BLaER1 (cell line): ENCODE measurements around the gene USH1C.

Experiments used
- H3K27ac ChIP-seq: shearing (Covaris generic); formaldehyde crosslinking; 2 replicates; pipeline ENCODE4 v1.8.1; 2022
- H3K27me3 ChIP-seq: shearing (Covaris generic); formaldehyde crosslinking; 2 replicates; pipeline ENCODE4 v1.8.1; 2022
- H3K36me3 ChIP-seq: shearing (Covaris generic); formaldehyde crosslinking; 2 replicates; pipeline ENCODE4 v1.8.1; 2022
- H3K4me1 ChIP-seq: shearing (Covaris generic); formaldehyde crosslinking; 2 replicates; pipeline ENCODE4 v1.8.1; 2022
- H3K4me2 ChIP-seq: shearing (Covaris generic); formaldehyde crosslinking; 2 replicates; pipeline ENCODE4 v1.8.1; 2022
- H3K4me3 ChIP-seq: shearing (Covaris generic); formaldehyde crosslinking; 2 replicates; pipeline ENCODE4 v1.8.1; 2022
- H3K9ac ChIP-seq: shearing (Covaris generic); formaldehyde crosslinking; 2 replicates; pipeline ENCODE4 v1.8.1; 2022
- H3K9me3 ChIP-seq: shearing (Covaris generic); formaldehyde crosslinking; 2 replicates; pipeline ENCODE4 v1.8.1; 2022
- H4K20me1 ChIP-seq: shearing (Covaris generic); formaldehyde crosslinking; 2 replicates; pipeline ENCODE4 v1.8.1; 2022
- Cebpa-rat ChIP-seq: shearing (Covaris generic); IDR thresholded peaks from 2 replicates; pipeline ENCODE4 v1.8.1; 2022

The USH1C gene

DNA sequence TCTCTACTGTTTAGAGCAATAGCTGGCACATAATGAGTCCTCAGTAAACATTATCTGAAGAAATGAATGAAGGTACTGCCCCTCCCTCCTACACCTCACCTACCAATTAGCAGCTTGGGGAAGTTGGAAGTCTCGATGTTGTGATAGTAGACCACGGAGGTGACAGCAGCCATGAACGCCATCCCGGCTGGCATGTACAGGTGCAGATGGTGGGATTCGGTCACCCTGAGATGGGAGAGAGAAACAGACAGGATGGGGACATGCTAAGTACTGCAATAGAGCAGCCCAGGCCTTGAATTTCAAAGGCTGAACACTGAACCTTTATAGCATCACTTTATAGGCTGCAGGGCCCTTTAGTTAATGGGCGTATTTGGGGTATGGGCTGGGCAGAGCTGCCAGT is 74.2 kb downstream of the USH1C start:
- no peaks in the 10 kb centered on the region for H3K4me1 ChIP-seq
- TF ChIP-seq Cebpa-rat, result no peak
- H3K27ac ChIP-seq, result no peak overlapping the region
- H3K4me3 ChIP-seq, result no peak overlapping the region
- no peaks in the 10 kb centered on the region for H4K20me1 ChIP-seq
- peaks cover 23% of the 10 kb centered on the region for H3K27me3 ChIP-seq
- no peak overlapping the region for H3K9ac ChIP-seq
- H3K4me2 ChIP-seq, result no peak overlapping the region
- H3K36me3 ChIP-seq, result no peaks in the 10 kb centered on the region
- no peaks in the 10 kb centered on the region for H3K9me3 ChIP-seq

- TF ChIP-seq Cebpa-rat, result no peak
- H3K4me1 ChIP-seq, result no peaks in the 10 kb centered on the region
- no peaks in the 10 kb centered on the region for H4K20me1 ChIP-seq
- no peak overlapping the region for H3K4me3 ChIP-seq
- H3K27ac ChIP-seq, result no peak overlapping the region
- H3K9me3 ChIP-seq, result no peaks in the 10 kb centered on the region
- H3K36me3 ChIP-seq, result no peaks in the 10 kb centered on the region
- no peak overlapping the region for H3K9ac ChIP-seq
- peaks cover 6% of the 10 kb centered on the region for H3K27me3 ChIP-seq
- no peak overlapping the region for H3K4me2 ChIP-seq
Measured at GRCh38 chr11:17468122-17468521, 76.1 kb downstream of the USH1C start.

- no peak overlapping the region for H3K9ac ChIP-seq
Measured at GRCh38 chr11:17463546-17464174, 80.6 kb downstream of the USH1C start.

GRCh38 chr11:17462940-17463339 is 81.3 kb downstream of the USH1C start:
- no peak overlapping the region for H3K27ac ChIP-seq
- H3K9ac ChIP-seq, result no peak overlapping the region
- H3K27me3 ChIP-seq, result no peaks in the 10 kb centered on the region
- H3K9me3 ChIP-seq, result no peaks in the 10 kb centered on the region
- no peaks in the 10 kb centered on the region for H4K20me1 ChIP-seq
- H3K4me1 ChIP-seq, result peaks cover 22% of the 10 kb centered on the region
- H3K36me3 ChIP-seq, result no peaks in the 10 kb centered on the region
- no peak overlapping the region for H3K4me3 ChIP-seq
- TF ChIP-seq Cebpa-rat, result no peak
- H3K4me2 ChIP-seq, result no peak overlapping the region

More at GRCh38 chr11:17463546-17464174, 80.6 kb downstream of the USH1C start:
- H4K20me1 ChIP-seq, result no peaks in the 10 kb centered on the region
- H3K4me1 ChIP-seq, result peaks cover 15% of the 10 kb centered on the region
- H3K36me3 ChIP-seq, result no peaks in the 10 kb centered on the region
- H3K27me3 ChIP-seq, result no peaks in the 10 kb centered on the region
- no peak for TF ChIP-seq Cebpa-rat
- no peak overlapping the region for H3K27ac ChIP-seq
- H3K9me3 ChIP-seq, result no peaks in the 10 kb centered on the region
- H3K4me3 ChIP-seq, result no peak overlapping the region
- no peak overlapping the region for H3K4me2 ChIP-seq

DNA sequence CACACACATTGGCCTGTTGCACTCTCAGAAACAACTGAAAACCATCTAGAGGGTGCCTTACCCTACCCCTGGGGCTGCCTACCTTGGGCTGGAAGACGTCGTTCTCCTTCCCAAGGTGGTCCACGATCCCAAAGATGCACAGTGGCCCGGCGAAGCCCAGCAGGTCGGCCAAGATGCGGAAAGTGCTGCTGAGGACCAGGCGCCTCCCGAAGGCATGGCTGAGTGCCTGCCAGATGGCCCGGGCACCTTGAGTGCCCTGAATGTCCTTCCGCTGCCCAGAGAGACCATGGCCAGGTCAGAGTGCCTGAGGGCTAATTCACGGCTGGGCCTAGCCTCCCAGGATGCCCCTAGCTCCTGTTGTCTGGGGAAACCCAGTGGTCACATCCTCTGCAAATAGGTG is 83.8 kb downstream of the USH1C start:
- no peak overlapping the region for H3K4me2 ChIP-seq
- TF ChIP-seq Cebpa-rat, result no peak
- H3K27me3 ChIP-seq, result no peaks in the 10 kb centered on the region
- H3K4me3 ChIP-seq, result no peak overlapping the region
- H3K36me3 ChIP-seq, result no peaks in the 10 kb centered on the region
- no peaks in the 10 kb centered on the region for H4K20me1 ChIP-seq
- no peak overlapping the region; the same call in 1 of the 2 replicates for H3K27ac ChIP-seq
- H3K4me1 ChIP-seq, result peaks cover 41% of the 10 kb centered on the region
- H3K9me3 ChIP-seq, result no peaks in the 10 kb centered on the region
- H3K9ac ChIP-seq, result no peak overlapping the region

DNA sequence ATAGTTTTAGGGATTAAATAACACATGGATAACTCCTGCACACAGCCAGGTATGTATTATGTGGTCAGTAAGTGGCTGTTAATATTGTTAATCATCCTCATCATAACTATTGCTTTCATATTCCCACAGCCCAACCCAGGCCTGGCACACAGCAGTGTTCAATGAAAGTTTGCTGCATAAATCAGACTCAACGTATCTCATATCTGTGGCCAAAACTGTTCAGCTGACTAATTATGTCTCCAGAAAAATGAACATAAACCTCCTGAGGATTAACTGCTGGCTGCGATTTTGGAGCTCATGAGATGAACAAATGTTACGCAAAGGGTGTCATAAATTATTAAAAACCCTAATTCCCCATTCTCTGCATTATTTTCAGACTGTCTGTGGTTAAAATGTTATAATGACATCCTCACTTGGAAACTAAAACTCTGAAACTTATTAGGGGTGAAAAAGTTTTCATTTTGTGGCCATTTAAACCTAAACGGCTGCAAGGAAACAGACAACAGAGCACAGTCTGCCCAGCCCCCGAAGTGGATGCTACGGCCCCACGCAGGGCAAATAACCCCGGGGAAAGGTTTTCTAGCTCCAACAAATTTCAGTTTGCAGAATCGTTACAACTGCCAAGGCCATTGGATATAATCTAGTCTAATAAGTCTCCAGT is 84.8 kb downstream of the USH1C start:
- Histone ChIP-seq H3K9me3 (no peaks in the 10 kb centered on the region), H3K27ac (no peak overlapping the region), H3K36me3 (no peaks in the 10 kb centered on the region), H3K9ac (no peak overlapping the region), H3K4me1 (peaks cover 41% of the 10 kb centered on the region), H3K27me3 (no peaks in the 10 kb centered on the region), H4K20me1 (no peaks in the 10 kb centered on the region), H3K4me3 (no peak overlapping the region), H3K4me2 (peak overlapping the region; percentile 62; the same call in 1 of the 2 replicates)
- no peak for TF ChIP-seq Cebpa-rat

DNA sequence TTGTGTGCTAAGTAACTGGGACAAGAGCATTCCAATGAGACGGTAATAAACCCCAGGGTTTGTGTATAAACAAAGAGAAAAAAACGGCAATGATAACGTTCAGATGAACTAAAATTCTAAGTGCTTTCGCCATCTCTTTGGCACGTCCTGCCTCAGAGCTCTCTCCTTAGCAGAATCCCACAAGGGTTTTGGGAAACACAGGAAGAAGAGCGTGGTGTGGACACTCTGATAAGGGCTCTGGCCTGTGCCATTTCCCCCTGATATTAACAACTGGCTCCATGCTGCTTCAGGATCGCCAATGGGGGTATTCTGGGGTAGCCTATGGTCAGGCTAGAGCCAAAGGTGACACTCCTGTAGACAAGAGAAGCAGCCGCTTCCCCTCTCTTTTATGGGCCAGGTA is 85.9 kb downstream of the USH1C start:
- Histone ChIP-seq H3K4me3 (no peak overlapping the region), H3K4me2 (peak overlapping the region; percentile 62), H3K36me3 (no peaks in the 10 kb centered on the region), H3K4me1 (peaks cover 41% of the 10 kb centered on the region), H4K20me1 (no peaks in the 10 kb centered on the region), H3K9ac (peak overlapping the region; percentile 42; the same call in 1 of the 2 replicates), H3K27ac (peak overlapping the region; percentile 73), H3K9me3 (no peaks in the 10 kb centered on the region), H3K27me3 (no peaks in the 10 kb centered on the region)
- TF ChIP-seq Cebpa-rat, result no peak

- no peaks in the 10 kb centered on the region for H3K36me3 ChIP-seq
- peak overlapping the region; percentile 73 for H3K27ac ChIP-seq
- peak overlapping the region; percentile 62 for H3K4me2 ChIP-seq
- no peaks in the 10 kb centered on the region for H3K27me3 ChIP-seq
- no peaks in the 10 kb centered on the region for H4K20me1 ChIP-seq
- H3K4me1 ChIP-seq, result peaks cover 41% of the 10 kb centered on the region
- peak overlapping the region; percentile 42; the same call in 1 of the 2 replicates for H3K9ac ChIP-seq
- no peak overlapping the region for H3K4me3 ChIP-seq
- H3K9me3 ChIP-seq, result no peaks in the 10 kb centered on the region
- no peak for TF ChIP-seq Cebpa-rat
Measured at GRCh38 chr11:17457396-17458173, 86.6 kb downstream of the USH1C start.

DNA sequence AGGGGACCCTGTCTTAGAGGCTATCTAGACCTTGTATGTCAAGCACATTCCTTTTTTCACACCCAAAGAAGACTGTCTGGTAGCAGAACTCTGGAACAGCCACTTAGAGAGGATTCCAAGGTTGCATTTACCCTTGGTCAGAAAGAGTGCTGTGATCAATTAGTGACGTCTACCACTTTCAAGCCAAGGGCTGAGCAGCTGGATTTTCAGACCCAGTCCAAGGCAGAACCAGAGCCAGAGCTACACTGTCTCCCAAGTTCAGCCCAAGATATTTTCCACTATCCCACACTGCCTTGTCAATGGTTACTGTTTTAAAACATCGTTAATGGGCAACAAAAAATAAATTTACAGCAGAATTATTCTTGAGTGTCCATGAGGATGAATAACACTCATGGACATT is 91.5 kb downstream of the USH1C start:
- no peaks in the 10 kb centered on the region for H3K36me3 ChIP-seq
- peaks cover 16% of the 10 kb centered on the region for H3K4me1 ChIP-seq
- H3K9ac ChIP-seq, result no peak overlapping the region
- no peaks in the 10 kb centered on the region for H4K20me1 ChIP-seq
- H3K27me3 ChIP-seq, result no peaks in the 10 kb centered on the region
- no peak overlapping the region for H3K4me2 ChIP-seq
- H3K9me3 ChIP-seq, result no peaks in the 10 kb centered on the region
- H3K4me3 ChIP-seq, result no peak overlapping the region
- no peak overlapping the region for H3K27ac ChIP-seq
- no peak for TF ChIP-seq Cebpa-rat

DNA sequence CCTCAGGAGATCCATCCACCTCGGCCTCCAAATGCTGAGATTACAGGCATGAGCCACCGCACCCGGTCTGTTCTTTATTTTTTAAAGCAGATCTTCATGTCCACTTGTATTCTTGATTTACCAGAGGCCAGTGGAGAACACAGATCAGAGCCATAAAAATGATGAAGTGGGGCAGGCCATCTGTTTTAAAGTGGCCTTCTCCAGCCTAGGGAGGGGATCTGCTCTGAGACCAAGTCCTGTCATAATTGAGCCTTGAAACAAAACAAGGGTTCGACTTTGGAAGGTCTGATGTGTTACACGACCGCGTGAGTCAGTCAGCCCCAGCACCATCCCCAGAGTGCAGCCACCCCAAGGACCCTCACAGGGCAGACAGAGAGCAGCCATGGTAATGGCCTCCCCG is 95.1 kb downstream of the USH1C start:
- no peak overlapping the region for H3K4me3 ChIP-seq
- H3K27ac ChIP-seq, result no peak overlapping the region
- H3K27me3 ChIP-seq, result no peaks in the 10 kb centered on the region
- H3K4me2 ChIP-seq, result no peak overlapping the region
- no peaks in the 10 kb centered on the region for H3K9me3 ChIP-seq
- no peak for TF ChIP-seq Cebpa-rat
- peaks cover 29% of the 10 kb centered on the region for H3K4me1 ChIP-seq
- no peak overlapping the region for H3K9ac ChIP-seq
- H4K20me1 ChIP-seq, result no peaks in the 10 kb centered on the region
- no peaks in the 10 kb centered on the region for H3K36me3 ChIP-seq
